ENCODE measurements around the gene MTFMT.

The MTFMT gene

DNA sequence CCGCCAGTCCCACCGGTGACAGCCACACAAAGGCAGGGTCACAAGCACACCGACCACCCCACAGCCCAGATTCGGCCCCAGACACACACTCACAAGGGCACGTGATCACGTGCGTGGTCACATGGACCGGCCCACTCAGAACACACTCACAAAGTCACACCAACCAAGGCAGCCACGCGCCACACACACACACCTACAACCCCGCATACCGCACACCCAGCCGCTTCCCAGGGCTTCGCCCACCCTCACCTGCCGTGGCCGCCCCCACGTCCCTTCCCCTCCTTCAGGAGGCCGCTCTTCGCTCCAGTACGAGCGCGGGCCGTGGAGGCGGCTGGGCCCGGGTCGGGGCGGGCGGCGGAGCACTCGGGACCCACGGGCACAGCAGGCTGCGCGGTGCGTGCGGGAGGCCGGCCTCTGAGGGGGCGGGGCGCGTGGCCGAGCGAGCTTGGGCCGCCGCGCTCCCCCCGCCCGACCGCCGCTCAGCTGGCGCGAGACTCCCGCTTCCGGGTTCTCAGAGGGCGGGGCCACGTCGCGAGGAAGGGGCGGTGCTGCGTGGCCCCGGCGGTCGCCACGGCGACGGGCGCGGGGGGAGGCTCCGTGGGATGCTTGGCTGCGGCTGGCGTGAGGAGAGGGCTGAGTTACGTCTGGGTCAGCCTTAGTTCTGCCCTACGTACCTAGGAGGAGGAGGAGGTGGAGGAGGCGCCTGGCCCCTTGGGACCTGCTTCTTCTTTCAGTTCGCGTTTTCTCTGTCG, 39.8 kb downstream of the MTFMT start, which contains the start of gene SPG21:
Gene SPG21 (minus strand): TSS at position 499 of the 752 bp plus-strand sequence. CDS start 6,345 bp downstream, outside the sequence.
- peak; percentile 89 for FAIRE-seq
- DNase-seq (ENCODE audit: insufficient read length, low spot score): peak; percentile 90

DNA sequence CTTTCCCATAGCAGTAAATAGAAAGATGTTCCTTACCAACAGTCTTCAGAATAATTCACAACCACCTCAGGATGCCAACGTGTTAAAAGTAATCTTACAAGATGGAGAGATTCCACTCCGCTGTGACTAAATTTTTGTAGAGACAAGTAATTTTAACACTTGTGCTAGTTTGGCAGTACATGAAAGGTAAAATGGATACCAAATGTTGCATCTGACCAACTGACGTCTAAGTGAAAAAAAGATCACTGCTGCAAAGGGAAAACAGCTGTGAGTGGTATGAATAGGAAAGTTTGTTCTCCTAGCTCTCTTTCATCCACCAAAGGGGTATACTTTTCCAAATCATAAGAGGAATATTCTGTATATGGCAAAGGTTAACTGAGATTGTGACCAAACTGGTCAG, 42.3 kb downstream of the MTFMT start:
- FAIRE-seq (no peak), DNase-seq (ENCODE audit: insufficient read length, low spot score) (no peak)

DNA sequence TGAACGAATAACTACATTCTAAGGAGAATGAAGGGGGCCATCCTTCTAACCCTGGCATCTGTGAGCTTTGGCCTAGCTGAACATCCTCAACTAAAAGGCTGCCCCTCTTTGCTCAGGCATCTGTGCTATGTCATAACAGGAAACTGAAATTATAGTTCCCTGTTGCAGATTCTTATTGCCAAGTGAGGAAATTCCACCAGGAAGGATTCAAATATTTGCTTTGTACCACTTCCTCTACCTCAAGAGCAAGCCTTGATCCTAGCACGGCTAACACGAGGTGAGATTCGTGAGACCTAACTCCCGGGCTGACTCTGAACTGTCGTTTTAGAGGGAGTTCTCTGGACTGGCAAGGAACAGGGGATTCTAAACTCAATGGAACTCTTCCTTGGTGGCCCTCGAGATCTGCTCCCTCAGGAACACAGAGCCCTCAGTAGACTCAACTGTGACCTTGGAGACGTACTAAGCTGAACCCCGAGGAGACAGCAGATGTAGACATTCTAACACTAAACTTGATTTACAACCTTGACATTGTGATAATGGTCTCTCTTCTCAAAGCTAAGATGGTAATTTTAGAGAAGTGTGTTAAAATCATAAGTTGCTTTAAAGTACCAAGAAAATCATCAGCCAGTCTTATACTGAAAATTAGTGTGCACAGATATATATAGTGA, 43.9 kb downstream of the MTFMT start:
- FAIRE-seq (peak; percentile 18), DNase-seq (ENCODE audit: insufficient read length, low spot score) (no peak)

DNA sequence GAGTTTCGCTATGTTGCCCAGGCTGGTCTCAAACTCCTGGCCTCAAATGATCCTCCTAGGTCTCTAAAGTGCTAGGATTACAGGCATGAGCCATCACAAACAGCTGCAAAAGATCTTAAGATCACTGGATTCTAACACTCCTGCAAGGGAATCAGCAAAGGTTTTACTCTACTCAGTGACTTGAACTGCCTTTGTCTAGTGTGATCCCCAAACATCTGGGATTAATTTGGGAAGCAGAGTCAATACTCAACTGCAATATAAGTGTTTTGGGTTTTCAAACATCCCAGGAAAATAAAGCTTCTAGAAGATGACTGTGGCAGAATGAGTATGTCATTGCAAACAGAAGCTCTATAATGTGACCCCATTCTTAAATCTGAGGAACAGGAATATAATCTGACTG, 47.0 kb downstream of the MTFMT start:
- FAIRE-seq (no peak), DNase-seq (ENCODE audit: insufficient read length, low spot score) (no peak)

DNA sequence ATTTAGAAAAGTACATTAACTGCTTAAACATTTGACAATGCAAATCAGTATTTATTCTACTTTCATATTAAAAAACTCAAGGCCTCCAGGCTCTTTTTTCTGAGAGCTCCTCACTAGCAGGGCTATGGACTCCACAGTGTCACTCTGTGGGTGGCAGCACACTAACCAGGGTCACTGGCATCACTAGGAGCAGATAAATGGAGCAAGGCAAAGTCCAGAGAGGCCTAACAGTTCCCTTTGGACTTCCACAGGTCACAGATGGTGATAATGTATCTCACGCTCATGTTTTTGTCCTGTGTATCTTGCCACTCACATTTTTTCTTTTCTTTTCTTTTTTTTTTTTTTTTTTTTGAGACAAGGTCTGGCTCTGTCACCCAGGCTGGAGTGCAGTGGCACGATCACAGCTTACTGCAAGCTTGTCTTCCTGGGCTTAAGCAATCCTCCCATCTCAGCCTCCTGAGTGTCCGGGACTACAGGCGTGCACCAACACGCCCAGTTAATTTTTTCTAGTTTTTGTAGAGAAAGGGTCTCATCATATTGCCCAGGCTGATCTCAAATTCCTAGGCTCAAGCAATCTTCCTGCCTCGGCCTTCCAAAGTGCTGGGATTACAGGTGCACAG, 47.5 kb downstream of the MTFMT start:
- no peak for DNase-seq (ENCODE audit: insufficient read length, low spot score)
- FAIRE-seq: no peak

DNA sequence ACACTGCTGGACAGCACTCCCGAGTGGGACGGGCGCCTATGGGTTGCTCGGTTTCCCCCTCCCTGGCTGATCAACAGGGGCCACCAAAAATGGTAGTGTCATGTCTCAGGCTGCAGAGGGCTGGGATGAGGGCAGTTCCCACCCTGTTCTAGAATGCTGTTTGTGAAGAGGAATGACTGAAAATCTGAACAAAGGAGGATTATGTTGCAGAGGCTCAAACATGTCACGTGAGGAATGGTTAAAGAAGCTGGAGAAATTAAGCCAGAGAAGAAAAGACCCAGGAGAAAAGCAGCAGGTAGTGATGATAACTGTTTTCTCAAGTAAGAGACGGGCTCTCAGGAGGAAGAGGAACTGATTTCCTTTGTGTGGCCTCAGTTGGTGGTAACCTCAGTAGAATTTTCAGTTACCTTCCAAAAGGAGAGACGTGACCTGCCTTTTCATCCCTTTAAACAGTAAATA, 50.2 kb downstream of the MTFMT start:
- no peak for DNase-seq (ENCODE audit: insufficient read length, low spot score)
- no peak for FAIRE-seq

DNA sequence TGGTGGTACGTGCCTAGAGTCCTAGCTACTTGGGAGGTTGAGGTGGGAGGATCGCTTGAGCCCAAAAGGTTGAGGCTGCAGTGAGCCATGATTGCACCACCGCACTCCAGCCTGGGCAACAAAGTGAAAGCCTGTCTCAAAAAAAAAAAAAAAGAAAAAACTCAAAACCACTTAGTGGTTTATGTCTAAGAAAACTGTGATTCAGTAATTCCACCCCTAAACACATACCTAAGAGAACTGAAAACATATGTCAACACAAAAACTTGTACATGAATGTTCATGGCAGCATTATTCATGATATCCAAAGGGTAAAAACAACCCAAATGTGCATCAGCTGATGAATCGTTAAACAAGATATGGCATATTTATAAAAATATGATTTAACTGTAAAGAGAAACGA, 54.0 kb downstream of the MTFMT start:
- FAIRE-seq: no peak
- DNase-seq (ENCODE audit: insufficient read length, low spot score): no peak

DNA sequence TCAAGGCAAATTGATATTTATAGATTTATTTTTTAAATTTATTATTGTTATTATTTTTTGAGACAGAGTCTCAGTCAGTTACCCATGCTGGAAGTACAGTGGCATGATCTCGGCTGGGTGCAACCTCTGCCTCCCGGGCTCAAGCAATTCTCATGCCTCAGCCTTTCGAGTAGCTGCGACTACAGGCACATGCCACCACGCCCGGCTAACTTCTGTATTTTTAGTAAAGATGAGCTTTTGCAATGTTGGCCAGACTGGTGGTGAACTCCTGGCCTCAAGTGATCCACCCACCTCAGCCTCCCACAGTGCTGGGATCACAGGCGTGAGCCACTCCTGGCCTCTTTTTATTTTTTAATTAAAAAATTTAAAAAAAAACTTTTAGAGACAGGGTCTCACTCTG, 58.7 kb downstream of the MTFMT start:
- FAIRE-seq (no peak), DNase-seq (ENCODE audit: insufficient read length, low spot score) (no peak)

DNA sequence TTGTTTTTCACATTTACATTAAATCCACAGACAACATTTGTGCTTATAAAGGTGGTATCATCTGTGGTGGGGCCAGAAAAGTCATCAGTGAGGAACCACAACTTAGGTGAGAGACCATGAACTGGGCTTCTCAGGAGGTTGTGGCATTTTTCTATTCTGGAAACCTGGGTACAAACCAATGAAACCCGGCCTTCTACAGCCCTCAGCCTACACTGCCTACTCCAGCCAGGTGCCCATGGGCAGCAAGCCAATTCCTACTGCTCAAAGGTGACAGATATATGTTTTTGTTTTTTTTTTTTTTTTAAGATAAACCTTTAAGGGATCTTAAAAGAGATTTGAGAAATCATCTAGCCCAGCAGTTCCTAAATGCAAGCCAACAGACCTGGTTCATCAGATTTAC, 60.0 kb downstream of the MTFMT start:
- FAIRE-seq (no peak), DNase-seq (ENCODE audit: insufficient read length, low spot score) (no peak)

DNA sequence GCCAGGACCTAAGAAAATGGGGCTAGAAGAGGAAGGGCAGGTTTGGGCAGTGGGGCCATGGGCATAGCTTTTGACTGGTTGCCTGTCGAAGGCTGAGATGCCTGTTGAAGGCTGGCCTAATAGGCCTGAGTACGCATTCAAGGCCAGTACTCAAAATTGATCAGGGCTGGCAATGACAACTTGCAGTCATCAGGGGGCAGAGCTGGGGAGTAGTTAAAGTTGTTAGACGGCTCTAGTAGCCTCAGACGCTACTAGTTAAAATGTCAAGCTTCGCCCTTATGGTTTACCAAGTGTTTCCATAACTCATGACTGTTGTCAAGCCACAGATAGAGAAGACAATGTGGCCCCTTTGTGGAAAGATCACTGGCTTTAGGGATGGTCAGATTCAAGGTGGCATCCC, 68.4 kb downstream of the MTFMT start:
- FAIRE-seq: no peak
- no peak for DNase-seq (ENCODE audit: insufficient read length, low spot score)

DNA sequence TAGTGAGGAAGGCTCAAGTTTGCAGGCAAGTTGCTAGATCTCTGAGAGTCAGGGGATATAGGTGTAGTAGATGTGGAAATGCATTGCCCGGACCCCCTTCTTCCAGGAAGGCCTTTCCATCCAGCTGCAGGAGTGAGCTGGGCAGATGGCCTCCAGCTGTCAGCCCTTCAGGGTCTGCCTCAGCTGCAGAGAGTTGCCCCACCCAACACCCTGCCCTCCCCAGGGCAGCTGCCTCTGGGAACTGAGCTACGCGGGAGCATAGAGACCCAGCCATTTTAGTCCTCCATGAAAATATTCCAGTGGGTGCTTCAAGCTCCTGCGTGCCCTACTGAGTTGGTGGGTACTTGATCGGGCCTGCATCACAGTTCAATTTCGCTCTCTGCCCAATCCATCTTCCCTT, 69.3 kb downstream of the MTFMT start:
- no peak for DNase-seq (ENCODE audit: insufficient read length, low spot score)
- no peak for FAIRE-seq

DNA sequence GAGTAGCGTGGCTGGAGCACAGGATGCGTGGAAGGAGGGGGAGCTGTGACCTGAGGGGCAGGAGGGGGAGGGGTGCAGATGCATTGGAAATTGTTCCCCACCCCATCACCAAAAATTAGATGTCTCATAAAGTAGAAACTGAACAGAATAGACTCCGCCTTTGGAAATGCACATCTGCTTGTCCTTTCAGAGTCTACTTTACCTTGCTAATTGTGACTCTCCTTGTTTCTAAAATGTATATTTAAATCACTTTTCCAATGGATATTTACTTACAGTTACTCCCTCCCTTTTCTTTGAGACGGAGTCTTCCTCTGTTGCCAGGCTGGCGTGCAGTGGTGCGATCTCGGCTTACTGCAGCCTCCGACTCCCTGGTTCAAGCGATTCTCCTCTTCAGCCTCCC, 70.3 kb downstream of the MTFMT start:
- FAIRE-seq (no peak), DNase-seq (ENCODE audit: insufficient read length, low spot score) (no peak)

DNA sequence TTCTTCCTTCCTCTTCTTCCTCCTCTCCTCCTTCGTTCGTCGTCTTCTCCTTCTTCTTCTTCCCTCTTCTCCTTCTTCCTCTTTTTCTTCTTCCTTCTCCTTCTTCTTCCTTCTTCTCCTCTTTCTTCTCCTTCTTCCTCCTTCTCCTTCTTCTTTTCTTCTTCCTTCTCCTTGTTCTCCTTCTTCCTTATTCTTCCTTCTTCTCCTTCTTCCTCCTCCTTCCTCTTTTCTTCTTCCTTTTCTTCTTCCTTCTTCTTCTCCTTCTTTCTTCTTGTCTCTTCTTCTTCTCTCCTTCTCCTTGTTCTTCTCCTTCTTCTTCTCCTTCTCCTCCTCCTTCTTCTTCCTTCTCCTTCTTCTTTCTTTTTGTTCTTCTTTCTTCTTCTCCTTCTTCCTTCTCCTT, 75.0 kb downstream of the MTFMT start:
- no peak for FAIRE-seq

DNA sequence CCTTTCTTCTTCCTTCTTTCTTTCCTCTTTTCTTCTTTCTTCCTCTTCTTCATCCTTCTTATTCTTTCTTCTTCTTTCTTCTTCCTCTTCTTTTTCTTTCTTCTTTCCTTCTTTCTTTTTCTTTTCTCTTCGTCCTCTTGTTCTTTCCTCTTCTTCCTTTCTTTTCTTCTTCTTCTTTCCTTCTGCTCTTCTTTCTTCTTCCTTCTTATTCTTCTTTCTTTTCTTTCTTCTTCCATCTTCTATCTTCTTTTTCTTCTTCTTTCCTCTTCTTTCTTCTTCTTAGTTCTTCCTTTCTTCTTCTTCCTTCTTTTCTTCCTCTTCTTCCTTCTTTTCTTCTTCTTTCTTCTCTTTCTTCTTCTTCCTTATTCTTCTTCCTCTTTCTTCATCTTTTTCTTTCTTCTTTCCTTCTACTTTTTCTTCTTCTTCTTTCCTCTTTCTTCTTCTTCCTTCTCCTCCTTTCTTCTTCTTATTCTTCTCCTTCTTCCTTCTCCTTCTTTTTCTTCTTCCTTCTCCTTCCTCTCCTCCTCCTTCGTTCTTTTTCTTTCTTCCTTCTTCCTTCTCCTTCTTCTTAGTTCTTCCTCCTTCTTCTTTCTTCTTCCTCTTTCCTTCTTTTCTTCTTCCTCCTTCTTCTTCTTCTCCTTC, 77.5 kb downstream of the MTFMT start:
- FAIRE-seq: no peak
- DNase-seq (ENCODE audit: insufficient read length, low spot score): no peak

More for the DNA sequence above, 75.0 kb downstream of the MTFMT start:
- DNase-seq (ENCODE audit: insufficient read length, low spot score): no peak

Data from GM19239 (cell line).